Adipocyte (in vitro differentiated cells): Measurements from ENCODE around the gene PCLO.
"Not testable (repeated sequence)": the region's sequence is repeated elsewhere in the genome, so short reads cannot be mapped to it uniquely, and the experiment has no call there.

Experiments
- DNase-seq: peaks from one replicate; pipeline ENCODE4 v3.0.0-alpha.2; 2015; ENCODE audit warnings: low read depth
- H3K27me3 ChIP-seq: replicated peaks from 2 replicates; pipeline ENCODE4 v1.7.0; 2013; ENCODE audit warnings: mild to moderate bottlenecking, low read length, moderate library complexity; ENCODE audit not compliant: control insufficient read depth, insufficient read depth
- H3K36me3 ChIP-seq: 2 replicates; pipeline ENCODE4 v1.7.0; 2013; ENCODE audit warnings: low read length, mild to moderate bottlenecking, moderate library complexity; ENCODE audit not compliant: control insufficient read depth, insufficient read depth, severe bottlenecking
- H3K4me1 ChIP-seq: 2 replicates; pipeline ENCODE4 v1.7.0; 2013; ENCODE audit warnings: mild to moderate bottlenecking, low read length, moderate library complexity; ENCODE audit not compliant: control insufficient read depth, insufficient read depth
- H3K4me3 ChIP-seq: 2 replicates; pipeline ENCODE4 v1.7.0; 2013; ENCODE audit warnings: mild to moderate bottlenecking, low read length, moderate library complexity
- H3K9ac ChIP-seq: 2 replicates; pipeline ENCODE4 v1.7.0; 2013; ENCODE audit warnings: mild to moderate bottlenecking, low read length, moderate library complexity
- H3K9me3 ChIP-seq: 2 replicates; pipeline ENCODE4 v1.7.0; 2013; ENCODE audit warnings: mild to moderate bottlenecking, low read length, moderate library complexity; ENCODE audit not compliant: control insufficient read depth

Gene PCLO

GRCh38 chr7:83096065-83096580 is 66.6 kb downstream of the PCLO start:
- no peak for DNase-seq
- peaks cover 5% of the 10 kb centered on the region for H3K4me1 ChIP-seq
- no peak overlapping the region for H3K9ac ChIP-seq
- H3K9me3 ChIP-seq, result no peaks in the 10 kb centered on the region
- no peaks in the 10 kb centered on the region for H3K36me3 ChIP-seq
- no peaks in the 10 kb centered on the region for H3K27me3 ChIP-seq
- no peak overlapping the region for H3K4me3 ChIP-seq

DNA sequence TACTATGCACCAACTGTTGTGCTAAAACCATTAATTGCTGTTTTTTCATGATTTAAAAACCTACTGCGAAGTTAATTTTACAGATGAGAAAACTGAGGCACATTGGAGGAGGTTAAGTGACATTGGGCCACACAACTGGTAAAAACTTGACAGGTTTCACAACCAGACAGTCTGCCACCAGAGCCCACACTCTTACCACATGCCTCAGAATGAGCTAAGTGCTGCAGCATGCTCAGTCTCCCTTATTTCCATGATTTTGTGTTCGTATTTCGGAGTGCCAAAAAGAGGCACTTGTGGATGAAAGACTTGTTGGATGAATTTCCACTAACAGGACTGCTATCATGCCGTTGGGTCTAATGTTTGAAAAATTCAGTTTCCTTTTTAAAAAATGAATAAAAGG is 77.4 kb downstream of the PCLO start:
- H3K4me1 ChIP-seq, result peaks cover 11% of the 10 kb centered on the region
- H3K36me3 ChIP-seq, result no peaks in the 10 kb centered on the region
- no peaks in the 10 kb centered on the region for H3K9me3 ChIP-seq
- no peak overlapping the region for H3K4me3 ChIP-seq
- H3K9ac ChIP-seq, result no peak overlapping the region
- no peaks in the 10 kb centered on the region for H3K27me3 ChIP-seq
- peak; percentile 3 for DNase-seq

DNA sequence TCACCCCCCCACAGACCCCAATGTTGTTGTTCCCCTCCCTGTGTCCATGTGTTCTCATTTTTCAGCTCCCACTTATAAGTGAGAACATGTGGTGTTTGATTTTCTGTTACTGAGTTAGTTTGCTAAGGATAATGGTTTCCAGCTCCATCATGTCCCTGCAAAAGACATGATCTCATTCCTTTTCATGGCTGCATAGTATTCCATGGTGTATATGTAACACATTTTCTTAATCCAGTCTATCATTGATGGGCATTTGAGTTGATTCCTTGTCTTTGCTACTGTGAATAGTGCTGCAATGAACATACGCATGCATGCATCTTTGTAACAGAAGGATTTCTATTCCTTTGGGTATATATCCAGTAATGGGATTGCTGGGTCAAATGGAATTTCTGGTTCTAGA is 82.8 kb downstream of the PCLO start:
- H3K9ac ChIP-seq, H3K36me3 ChIP-seq, H3K27me3 ChIP-seq, H3K4me1 ChIP-seq, DNase-seq, H3K9me3 ChIP-seq, H3K4me3 ChIP-seq: not testable (repeated sequence)

GRCh38 chr7:83077328-83077727 is 85.4 kb downstream of the PCLO start:
- Histone ChIP-seq H3K9me3 (no peaks in the 10 kb centered on the region), H3K36me3 (no peaks in the 10 kb centered on the region), H3K27me3 (no peaks in the 10 kb centered on the region), H3K4me3 (no peak overlapping the region), H3K9ac (no peak overlapping the region), H3K4me1 (no peaks in the 10 kb centered on the region)
- DNase-seq, result peak; percentile 13

DNA sequence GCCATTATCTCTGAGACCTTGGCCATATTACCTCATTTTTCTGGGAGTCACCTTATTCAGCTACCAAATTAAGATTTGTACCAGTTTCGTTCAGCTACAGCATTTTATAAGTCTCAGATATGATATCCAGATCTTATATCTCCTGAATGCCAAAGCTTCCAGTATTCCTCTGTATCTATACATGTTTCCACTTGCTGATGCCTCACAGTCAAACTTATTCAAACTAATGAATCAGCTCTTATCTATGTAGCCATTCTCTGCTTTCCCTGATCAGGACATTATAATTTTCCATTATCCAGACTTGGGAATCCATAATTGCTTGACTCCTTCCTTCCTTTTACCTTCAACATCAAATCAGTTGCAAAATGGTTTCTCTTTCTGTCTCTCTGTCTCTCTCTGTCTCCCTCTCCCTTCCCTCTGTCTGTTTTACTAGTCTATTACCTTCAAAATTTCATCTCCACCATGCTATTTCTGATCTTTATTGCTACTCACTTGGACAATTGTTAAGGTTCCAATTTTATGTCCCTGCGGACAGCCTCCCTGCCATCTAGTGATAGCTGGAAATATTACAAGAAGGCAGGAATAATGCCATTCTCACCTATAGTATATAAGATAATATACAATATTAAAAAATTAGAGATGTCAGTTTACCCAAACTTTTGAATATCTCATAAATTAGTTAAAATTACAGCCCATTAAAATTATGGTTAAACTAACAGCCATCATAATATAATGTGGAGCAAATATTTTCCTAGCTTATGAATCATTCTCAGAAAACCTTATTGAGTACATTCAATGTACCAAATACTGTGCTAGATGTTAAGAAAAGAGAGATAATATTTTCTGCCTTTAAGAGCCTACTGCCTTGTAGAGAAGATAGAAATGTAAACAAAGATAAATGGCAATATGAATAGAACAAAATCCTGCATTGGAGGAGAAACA is 89.8 kb downstream of the PCLO start:
- no peak overlapping the region for H3K4me3 ChIP-seq
- H3K4me1 ChIP-seq, result no peaks in the 10 kb centered on the region
- no peaks in the 10 kb centered on the region for H3K9me3 ChIP-seq
- H3K27me3 ChIP-seq, result no peaks in the 10 kb centered on the region
- no peak overlapping the region for H3K9ac ChIP-seq
- no peak for DNase-seq
- no peaks in the 10 kb centered on the region for H3K36me3 ChIP-seq

GRCh38 chr7:83065714-83066113 is 97.0 kb downstream of the PCLO start:
- no peak for DNase-seq
- Histone ChIP-seq H3K4me3 (no peak overlapping the region), H3K27me3 (no peaks in the 10 kb centered on the region), H3K4me1 (peaks cover 4% of the 10 kb centered on the region), H3K9ac (no peak overlapping the region), H3K9me3 (no peaks in the 10 kb centered on the region), H3K36me3 (no peaks in the 10 kb centered on the region)

DNA sequence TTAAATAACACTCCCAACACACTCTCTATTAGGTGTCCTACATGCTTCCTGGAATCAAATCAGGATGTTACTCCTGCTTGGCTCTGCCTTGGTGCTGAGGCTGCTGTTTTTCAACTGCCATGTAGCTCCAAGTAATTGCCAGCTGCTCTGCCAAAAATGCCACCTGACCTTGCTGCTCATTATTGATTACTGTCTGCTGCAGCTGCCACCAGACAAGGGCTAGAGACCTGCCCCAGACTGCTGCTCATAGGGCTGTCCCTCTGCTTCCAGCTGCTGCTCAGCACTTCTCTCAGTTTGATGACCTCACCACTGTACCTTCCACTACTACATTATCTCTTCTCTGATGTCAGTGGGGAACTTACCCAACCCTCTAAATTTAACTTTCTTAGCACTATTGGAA is 102.5 kb downstream of the PCLO start:
- no peaks in the 10 kb centered on the region for H3K27me3 ChIP-seq
- no peak for DNase-seq
- H3K4me1 ChIP-seq, result no peaks in the 10 kb centered on the region
- no peak overlapping the region for H3K9ac ChIP-seq
- no peaks in the 10 kb centered on the region for H3K9me3 ChIP-seq
- H3K36me3 ChIP-seq, result no peaks in the 10 kb centered on the region
- no peak overlapping the region for H3K4me3 ChIP-seq

DNA sequence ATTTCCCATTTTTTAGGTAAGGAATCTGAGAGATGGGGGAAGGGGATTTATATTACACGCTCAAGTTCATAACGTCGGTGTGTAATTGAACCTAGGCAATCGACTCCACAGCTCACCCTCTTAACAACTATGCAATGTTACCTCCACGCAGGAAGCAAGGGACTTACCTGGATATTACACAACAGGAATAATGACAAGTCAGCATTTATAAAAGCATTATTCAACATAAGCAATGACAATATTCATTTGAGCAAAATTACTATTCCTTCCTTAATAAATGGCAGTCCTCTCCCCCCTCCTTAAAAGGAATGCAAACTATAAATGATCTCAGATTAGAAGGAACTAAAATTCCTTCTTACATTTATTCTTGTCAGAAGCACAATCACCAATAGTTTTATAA is 104.0 kb downstream of the PCLO start:
- no peak overlapping the region for H3K4me3 ChIP-seq
- DNase-seq, result no peak
- no peaks in the 10 kb centered on the region for H3K4me1 ChIP-seq
- H3K9me3 ChIP-seq, result no peaks in the 10 kb centered on the region
- no peaks in the 10 kb centered on the region for H3K36me3 ChIP-seq
- no peaks in the 10 kb centered on the region for H3K27me3 ChIP-seq
- H3K9ac ChIP-seq, result no peak overlapping the region

- no peak overlapping the region for H3K4me3 ChIP-seq
- no peak for DNase-seq
- H3K36me3 ChIP-seq, result no peaks in the 10 kb centered on the region
- H3K27me3 ChIP-seq, result no peaks in the 10 kb centered on the region
- H3K9me3 ChIP-seq, result no peaks in the 10 kb centered on the region
- no peaks in the 10 kb centered on the region for H3K4me1 ChIP-seq
- no peak overlapping the region for H3K9ac ChIP-seq
Measured at GRCh38 chr7:83055197-83055596, 107.5 kb downstream of the PCLO start.

- no peaks in the 10 kb centered on the region for H3K27me3 ChIP-seq
- no peaks in the 10 kb centered on the region for H3K9me3 ChIP-seq
- no peak overlapping the region for H3K9ac ChIP-seq
- no peaks in the 10 kb centered on the region for H3K36me3 ChIP-seq
- no peaks in the 10 kb centered on the region for H3K4me1 ChIP-seq
- no peak overlapping the region for H3K4me3 ChIP-seq
- DNase-seq, result no peak
Measured at GRCh38 chr7:83054472-83054871, 108.2 kb downstream of the PCLO start.

GRCh38 chr7:83053965-83054364 is 108.7 kb downstream of the PCLO start:
- Histone ChIP-seq H3K36me3 (no peaks in the 10 kb centered on the region), H3K9ac (no peak overlapping the region), H3K9me3 (no peaks in the 10 kb centered on the region), H3K4me1 (no peaks in the 10 kb centered on the region), H3K27me3 (no peaks in the 10 kb centered on the region), H3K4me3 (no peak overlapping the region)
- no peak for DNase-seq
